ENCODE measurements around the gene GJA8. TPM values are rescaled to one million over a fixed set of nuclear protein-coding genes. Genes with fewer than 3 reads are reported as not detected.

GJA8 gene
- total and polyA plus RNA-seq, 7 donors: not detected

Other genes with a start within 250 kb of the GJA8 start
- gene ACP6, start 232.3 kb upstream of the GJA8 start, total RNA-seq: 10 to 100 TPM in 3 of 4 donors, 1 to 10 TPM in 1; 7.1 to 27.8 (median 16.7) TPM
- 10 to 100 TPM in 1 of 3 donors, 1 to 10 TPM in 2; 3.5 to 15.3 (median 5.4) TPM for gene ACP6, start 232.3 kb upstream of the GJA8 start, polyA plus RNA-seq
- 10 to 100 TPM in 1 of 4 donors, 1 to 10 TPM in 3; 2.4 to 10.8 (median 3.7) TPM for gene GJA5, start 142.2 kb upstream of the GJA8 start, total RNA-seq
- 1 to 10 TPM in 2 of 3 donors, not detected in 1; 1.2 to 3.4 TPM for gene GJA5, start 142.2 kb upstream of the GJA8 start, polyA plus RNA-seq
- gene GPR89B, start 25.6 kb downstream of the GJA8 start, total RNA-seq: 10 to 100 TPM in 3 of 4 donors, 1 to 10 TPM in 1; 7.5 to 26.3 (median 14.8) TPM
- gene GPR89B, start 25.6 kb downstream of the GJA8 start, polyA plus RNA-seq: 1 to 10 TPM in 2 of 3 donors, under 1 TPM in 1; 0.60 to 9.9 (median 1.8) TPM
- gene NBPF11, start 249.5 kb downstream of the GJA8 start, total RNA-seq: 10 to 100 TPM in 2 of 4 donors, 1 to 10 TPM in 2; 5.0 to 13.3 (median 8.6) TPM
- 1 to 10 TPM; 1.6 to 6.5 (median 4.2) TPM for gene NBPF11, start 249.5 kb downstream of the GJA8 start, polyA plus RNA-seq